ENCODE data around the gene CACNA1C.

The CACNA1C gene

GRCh38 chr12:2495417-2496112 is 442.8 kb downstream of the CACNA1C start:
- no peaks in the 10 kb centered on the region for H3K4me1 Mint-ChIP-seq
- no peak overlapping the region for H3K4me3 Mint-ChIP-seq
- H3K27ac Mint-ChIP-seq, result no peak overlapping the region
- no peaks in the 10 kb centered on the region for H3K9me3 Mint-ChIP-seq
- H3K27me3 Mint-ChIP-seq, result peaks cover 21% of the 10 kb centered on the region
- DNase-seq (no peak), ATAC-seq (no peak)

GRCh38 chr12:2498964-2499500 is 446.2 kb downstream of the CACNA1C start:
- Mint-ChIP-seq H3K4me1 (peaks cover 8% of the 10 kb centered on the region), H3K27me3 (peaks cover 45% of the 10 kb centered on the region), H3K27ac (no peak overlapping the region)

GRCh38 chr12:2501464-2502191 is 448.8 kb downstream of the CACNA1C start:
- no peak for ATAC-seq
- no peaks in the 10 kb centered on the region for H3K9me3 Mint-ChIP-seq
- peaks cover 39% of the 10 kb centered on the region for H3K27me3 Mint-ChIP-seq
- no peak overlapping the region for H3K4me3 Mint-ChIP-seq
- no peak for DNase-seq
- peaks cover 8% of the 10 kb centered on the region for H3K4me1 Mint-ChIP-seq
- H3K27ac Mint-ChIP-seq, result peak overlapping the region in 1 of 2 donors; percentile 69

More at GRCh38 chr12:2498964-2499500, 446.2 kb downstream of the CACNA1C start:
- ATAC-seq (no peak), DNase-seq (no peak)
- Mint-ChIP-seq H3K9me3 (no peaks in the 10 kb centered on the region), H3K4me3 (no peak overlapping the region)

GRCh38 chr12:2503036-2503435 is 450.2 kb downstream of the CACNA1C start:
- H3K27ac Mint-ChIP-seq, result no peak overlapping the region
- peaks cover 39% of the 10 kb centered on the region for H3K27me3 Mint-ChIP-seq
- peaks cover 8% of the 10 kb centered on the region for H3K4me1 Mint-ChIP-seq
- H3K4me3 Mint-ChIP-seq, result no peak overlapping the region
- no peak for ATAC-seq
- DNase-seq, result no peak
- no peaks in the 10 kb centered on the region for H3K9me3 Mint-ChIP-seq

GRCh38 chr12:2503762-2504161 is 451.0 kb downstream of the CACNA1C start:
- peaks cover 39% of the 10 kb centered on the region for H3K27me3 Mint-ChIP-seq
- H3K9me3 Mint-ChIP-seq, result no peaks in the 10 kb centered on the region

GRCh38 chr12:2504577-2504976 is 451.8 kb downstream of the CACNA1C start:
- H3K4me1 Mint-ChIP-seq, result peaks cover 8% of the 10 kb centered on the region
- no peaks in the 10 kb centered on the region for H3K9me3 Mint-ChIP-seq
- H3K4me3 Mint-ChIP-seq, result no peak overlapping the region
- ATAC-seq (no peak), DNase-seq (no peak)
- no peak overlapping the region for H3K27ac Mint-ChIP-seq
- peaks cover 39% of the 10 kb centered on the region for H3K27me3 Mint-ChIP-seq

More at GRCh38 chr12:2503762-2504161, 451.0 kb downstream of the CACNA1C start:
- DNase-seq (no peak), ATAC-seq (no peak)
- Mint-ChIP-seq H3K4me3 (no peak overlapping the region), H3K4me1 (peaks cover 8% of the 10 kb centered on the region), H3K27ac (no peak overlapping the region)

- Mint-ChIP-seq H3K4me1 (no peaks in the 10 kb centered on the region), H3K4me3 (no peak overlapping the region), H3K9me3 (no peaks in the 10 kb centered on the region), H3K27me3 (peaks cover 15% of the 10 kb centered on the region), H3K27ac (no peak overlapping the region)
- ATAC-seq (no peak), DNase-seq (no peak)
These were observed 455.0 kb downstream of the CACNA1C start for GRCh38 chr12:2507814-2508213.

GRCh38 chr12:2509137-2509536 is 456.4 kb downstream of the CACNA1C start:
- Mint-ChIP-seq H3K27me3 (peaks cover 6% of the 10 kb centered on the region), H3K27ac (no peak overlapping the region), H3K9me3 (no peaks in the 10 kb centered on the region), H3K4me1 (no peaks in the 10 kb centered on the region), H3K4me3 (no peak overlapping the region)
- DNase-seq, result no peak
- no peak for ATAC-seq

- Mint-ChIP-seq H3K4me1 (no peaks in the 10 kb centered on the region), H3K27ac (no peak overlapping the region), H3K4me3 (no peak overlapping the region), H3K9me3 (no peaks in the 10 kb centered on the region), H3K27me3 (no peaks in the 10 kb centered on the region)
- no peak for ATAC-seq
- no peak for DNase-seq
These were observed 457.3 kb downstream of the CACNA1C start for GRCh38 chr12:2510045-2510444.

GRCh38 chr12:2513141-2514037 is 460.6 kb downstream of the CACNA1C start:
- no peaks in the 10 kb centered on the region for H3K27me3 Mint-ChIP-seq
- no peak overlapping the region for H3K4me3 Mint-ChIP-seq
- H3K27ac Mint-ChIP-seq, result no peak overlapping the region
- H3K9me3 Mint-ChIP-seq, result no peaks in the 10 kb centered on the region
- DNase-seq (no peak), ATAC-seq (no peak)
- H3K4me1 Mint-ChIP-seq, result no peaks in the 10 kb centered on the region

- DNase-seq (no peak), ATAC-seq (no peak)
- no peak overlapping the region for H3K27ac Mint-ChIP-seq
- H3K27me3 Mint-ChIP-seq, result no peaks in the 10 kb centered on the region
- no peak overlapping the region for H3K4me3 Mint-ChIP-seq
- H3K9me3 Mint-ChIP-seq, result no peaks in the 10 kb centered on the region
- no peaks in the 10 kb centered on the region for H3K4me1 Mint-ChIP-seq
These were observed 461.2 kb downstream of the CACNA1C start for GRCh38 chr12:2514038-2514340.

GRCh38 chr12:2520722-2521246 is 468.0 kb downstream of the CACNA1C start:
- Mint-ChIP-seq H3K9me3 (peaks cover 0 to 18% of the 10 kb centered on the region in 2 donors), H3K27ac (no peak overlapping the region)
- ATAC-seq, result no peak

GRCh38 chr12:2523317-2523716 is 470.5 kb downstream of the CACNA1C start:
- H3K4me1 Mint-ChIP-seq, result no peaks in the 10 kb centered on the region
- DNase-seq (no peak), ATAC-seq (no peak)
- peaks cover 0 to 18% of the 10 kb centered on the region in 2 donors for H3K9me3 Mint-ChIP-seq
- H3K4me3 Mint-ChIP-seq, result no peak overlapping the region
- H3K27me3 Mint-ChIP-seq, result peaks cover 10% of the 10 kb centered on the region
- no peak overlapping the region for H3K27ac Mint-ChIP-seq

More at GRCh38 chr12:2520722-2521246, 468.0 kb downstream of the CACNA1C start:
- H3K27me3 Mint-ChIP-seq, result peaks cover 10% of the 10 kb centered on the region
- no peaks in the 10 kb centered on the region for H3K4me1 Mint-ChIP-seq
- DNase-seq, result no peak
- no peak overlapping the region for H3K4me3 Mint-ChIP-seq

GRCh38 chr12:2523844-2524243 is 471.1 kb downstream of the CACNA1C start:
- Mint-ChIP-seq H3K27ac (no peak overlapping the region), H3K4me3 (no peak overlapping the region), H3K4me1 (no peaks in the 10 kb centered on the region), H3K27me3 (peaks cover 10% of the 10 kb centered on the region), H3K9me3 (peaks cover 0 to 18% of the 10 kb centered on the region in 2 donors)
- DNase-seq, result no peak
- no peak for ATAC-seq

- H3K4me1 Mint-ChIP-seq, result no peaks in the 10 kb centered on the region
- H3K27me3 Mint-ChIP-seq, result peaks cover 10% of the 10 kb centered on the region
- DNase-seq (no peak), ATAC-seq (no peak)
- peaks cover 0 to 7% of the 10 kb centered on the region in 2 donors for H3K9me3 Mint-ChIP-seq
- no peak overlapping the region for H3K4me3 Mint-ChIP-seq
- H3K27ac Mint-ChIP-seq, result no peak overlapping the region
These were observed 473.6 kb downstream of the CACNA1C start for GRCh38 chr12:2526371-2526770.
